GM19238 (cell line): ENCODE measurements around the gene RASSF7.

Experiments
- DNase-seq: peaks from one replicate; pipeline ENCODE4 v3.0.0; 2011; ENCODE audit warnings: low spot score; ENCODE audit not compliant: insufficient read length

RASSF7 gene

GRCh38 chr11:581752-582151 lies 21.0 kb downstream of the RASSF7 start:
- DNase-seq, result no peak

- DNase-seq, result no peak
These were observed 23.5 kb downstream of the RASSF7 start for GRCh38 chr11:584287-584686.

GRCh38 chr11:586376-587316 lies 25.9 kb downstream of the RASSF7 start:
- no peak for DNase-seq

GRCh38 chr11:587546-587945 lies 26.8 kb downstream of the RASSF7 start:
- no peak for DNase-seq

- no peak for DNase-seq
These were observed 27.2 kb downstream of the RASSF7 start for GRCh38 chr11:587978-588380.

- DNase-seq, result no peak
These were observed 29.0 kb downstream of the RASSF7 start for GRCh38 chr11:589798-590197.

- no peak for DNase-seq
These were observed 30.2 kb downstream of the RASSF7 start for GRCh38 chr11:590997-591396.

- DNase-seq, result no peak
These were observed 31.7 kb downstream of the RASSF7 start for GRCh38 chr11:592501-592900.

GRCh38 chr11:592918-593317 lies 32.1 kb downstream of the RASSF7 start:
- DNase-seq, result no peak

- no peak for DNase-seq
These were observed 32.6 kb downstream of the RASSF7 start for GRCh38 chr11:593347-593746.

GRCh38 chr11:595400-595799 lies 34.6 kb downstream of the RASSF7 start:
- no peak for DNase-seq

GRCh38 chr11:596374-596773 lies 35.6 kb downstream of the RASSF7 start:
- DNase-seq, result no peak

GRCh38 chr11:597166-597725 lies 36.5 kb downstream of the RASSF7 start:
- no peak for DNase-seq

- DNase-seq, result no peak
These were observed 37.4 kb downstream of the RASSF7 start for GRCh38 chr11:598005-598680.

- DNase-seq, result no peak
These were observed 40.9 kb downstream of the RASSF7 start for GRCh38 chr11:601573-602245.

- DNase-seq, result no peak
These were observed 42.4 kb downstream of the RASSF7 start for GRCh38 chr11:603154-603553.

- DNase-seq, result no peak
These were observed 44.7 kb downstream of the RASSF7 start for GRCh38 chr11:605286-606129.

- DNase-seq, result no peak
These were observed 45.5 kb downstream of the RASSF7 start for GRCh38 chr11:606245-606644.

- no peak for DNase-seq
These were observed 46.4 kb downstream of the RASSF7 start for GRCh38 chr11:607020-607780.
